Muscle of leg (tissue), 16 donors: ENCODE measurements around the gene BBLN. TPM values are rescaled to one million over a fixed set of nuclear protein-coding genes. Genes with fewer than 3 reads are reported as not detected.
"Not testable (repeated sequence)": the region's sequence is repeated elsewhere in the genome, so short reads cannot be mapped to it uniquely, and the experiment has no call there.

Experiments used
- DNase-seq: peaks from one replicate; pipeline ENCODE4 v3.0.0; 2013
- H3K27ac ChIP-seq: one replicate; pipeline ENCODE4 v1.5.1; 2013; ENCODE audit warnings: mild to moderate bottlenecking, low read length, control low read depth
- H3K27me3 ChIP-seq: one replicate; pipeline ENCODE4 v1.6.1; 2013; ENCODE audit warnings: low read length; ENCODE audit not compliant: control insufficient read depth, insufficient read depth
- H3K36me3 ChIP-seq: one replicate; pipeline ENCODE4 v1.6.1; 2013; ENCODE audit warnings: low read length; ENCODE audit not compliant: control insufficient read depth, insufficient read depth
- H3K4me1 ChIP-seq: one replicate; pipeline ENCODE4 v1.6.1; 2013; ENCODE audit warnings: low read length; ENCODE audit not compliant: control insufficient read depth, insufficient read depth
- H3K4me3 ChIP-seq: one replicate; pipeline ENCODE4 v1.5.1; 2013; ENCODE audit warnings: low read length, control low read depth
- H3K9me3 ChIP-seq: replicated peaks from 2 replicates; pipeline ENCODE4 v1.6.1; 2013; ENCODE audit warnings: low read depth, low read length; ENCODE audit not compliant: control insufficient read depth
- WGBS: methylation state at CpG from one replicate; pipeline ENCODE4 v1.1.5; 2013; ENCODE audit warnings: missing lambda C conversion rate; ENCODE audit not compliant: insufficient coverage; 5-methylcytosine and 5-hydroxymethylcytosine counted together
- long read RNA-seq, 11 donors: transcript quantifications; one replicate each; lab custom pipeline, GENCODE V29; 2026
- polyA plus RNA-seq, 8 donors: library from polyadenylated mRNA; unstranded; fragments of 120-200 nt; gene quantifications; one replicate each; pipeline versions ENCODE4 v1.2.1 to v1.2.3, GENCODE V29; 2013; ENCODE audit warnings: inconsistent platforms in 1 of 8, low replicate concordance in 1 of 8; ENCODE audit not compliant: insufficient read length in 8 of 8, insufficient read depth in 1 of 8
- total RNA-seq: library from RNA; stranded (reverse); fragments of 120-200 nt; gene quantifications from one replicate; pipeline ENCODE4 v1.2.4, GENCODE V29; 2013

The BBLN gene
- 41.1 TPM for total RNA-seq
- 10 to 100 TPM; 25.5 to 37.8 (median 29.3) TPM for polyA plus RNA-seq
- long read RNA-seq, donor 1, transcript C9orf16-201 (2 exons, 713 nt), result major isoform, 8 of 8 reads
- long read RNA-seq, donor 1, partial matches to known transcripts, result 0 of 8 reads
- long read RNA-seq, donor 1, other reads (novel, unspliced or antisense), result 0 of 8 reads
- long read RNA-seq, donor 2, partial matches to known transcripts, result 0 of 3 reads
- long read RNA-seq, donor 2, other reads (novel, unspliced or antisense), result 0 of 3 reads
- long read RNA-seq, donor 3, transcript C9orf16-201 (2 exons, 713 nt), result major isoform, 9 of 9 reads
- long read RNA-seq, donor 3, partial matches to known transcripts, result 0 of 9 reads
- long read RNA-seq, donor 3, other reads (novel, unspliced or antisense), result 0 of 9 reads
- long read RNA-seq, donor 4, transcript C9orf16-201 (2 exons, 713 nt), result major isoform, 23 of 30 reads
- long read RNA-seq, donor 4, partial matches to known transcripts, result 7 of 30 reads
- long read RNA-seq, donor 4, other reads (novel, unspliced or antisense), result 0 of 30 reads
- long read RNA-seq, donor 5, transcript C9orf16-201 (2 exons, 713 nt), result major isoform, 56 of 151 reads
- long read RNA-seq, donor 5, partial matches to known transcripts, result 81 of 151 reads
- long read RNA-seq, donor 5, other reads (novel, unspliced or antisense), result 14 of 151 reads
- long read RNA-seq, donor 6, transcript C9orf16-201 (2 exons, 713 nt), result major isoform, 28 of 28 reads
- long read RNA-seq, donor 6, partial matches to known transcripts, result 0 of 28 reads
- long read RNA-seq, donor 6, other reads (novel, unspliced or antisense), result 0 of 28 reads
- long read RNA-seq, donor 7, transcript C9orf16-201 (2 exons, 713 nt), result major isoform, 36 of 36 reads
- long read RNA-seq, donor 7, partial matches to known transcripts, result 0 of 36 reads
- long read RNA-seq, donor 7, other reads (novel, unspliced or antisense), result 0 of 36 reads
- long read RNA-seq, donor 8, transcript C9orf16-201 (2 exons, 713 nt), result major isoform, 17 of 18 reads
- long read RNA-seq, donor 8, partial matches to known transcripts, result 0 of 18 reads
- long read RNA-seq, donor 8, other reads (novel, unspliced or antisense), result 0 of 18 reads
- long read RNA-seq, donor 9, transcript C9orf16-201 (2 exons, 713 nt), result major isoform, 17 of 18 reads
- long read RNA-seq, donor 9, partial matches to known transcripts, result 0 of 18 reads
- long read RNA-seq, donor 9, other reads (novel, unspliced or antisense), result 0 of 18 reads
- long read RNA-seq, donor 10, transcript C9orf16-201 (2 exons, 713 nt), result major isoform, 32 of 32 reads
- long read RNA-seq, donor 10, partial matches to known transcripts, result 0 of 32 reads
- long read RNA-seq, donor 10, other reads (novel, unspliced or antisense), result 0 of 32 reads
- long read RNA-seq, donor 11, transcript C9orf16-201 (2 exons, 713 nt), result major isoform, 13 of 51 reads
- long read RNA-seq, donor 11, partial matches to known transcripts, result 38 of 51 reads
- long read RNA-seq, donor 11, other reads (novel, unspliced or antisense), result 0 of 51 reads

GRCh38 chr9:128159784-128160602 is at the start of gene BBLN:
TSS of gene BBLN (plus strand) at chr9:128160265. CDS start at chr9:128160408, 143 bp downstream.
- WGBS, result under 1% methylated on average over 65 of the region's 77 CpGs
- H3K27ac ChIP-seq, result peak within 1 kb of the TSS; percentile 88
- H3K4me1 ChIP-seq, result peaks cover 13% of the 10 kb centered on the region
- peaks cover 33% of the 10 kb centered on the region for H3K36me3 ChIP-seq
- H3K9me3 ChIP-seq, result no peaks in the 10 kb centered on the region
- peak within 1 kb of the TSS; percentile 83 for H3K4me3 ChIP-seq
- DNase-seq, result peak; percentile 97
- no peaks in the 10 kb centered on the region for H3K27me3 ChIP-seq

GRCh38 chr9:128111726-128112125 is 48.3 kb upstream of the BBLN start:
- H3K9me3 ChIP-seq, H3K4me3 ChIP-seq, DNase-seq, H3K27ac ChIP-seq, H3K27me3 ChIP-seq: not testable (repeated sequence)
- H3K4me1 ChIP-seq, result peaks cover 36% of the 10 kb centered on the region
- H3K36me3 ChIP-seq, result peaks cover 37% of the 10 kb centered on the region
- WGBS, result 88% methylated on average over 5 of the region's 12 CpGs

- Histone ChIP-seq H3K4me3 (no peak overlapping the region), H3K36me3 (peaks cover 19% of the 10 kb centered on the region), H3K27ac (no peak overlapping the region), H3K27me3 (no peaks in the 10 kb centered on the region), H3K4me1 (peaks cover 28% of the 10 kb centered on the region), H3K9me3 (no peaks in the 10 kb centered on the region)
- no peak for DNase-seq
- 80% methylated on average over 5 of the region's 12 CpGs for WGBS
Observed at GRCh38 chr9:128113526-128114325, 46.3 kb upstream of the BBLN start.

- Histone ChIP-seq H3K36me3 (peaks cover 18% of the 10 kb centered on the region), H3K27me3 (no peaks in the 10 kb centered on the region), H3K4me1 (peaks cover 30% of the 10 kb centered on the region), H3K27ac (no peak overlapping the region), H3K4me3 (no peak overlapping the region), H3K9me3 (no peaks in the 10 kb centered on the region)
- no peak for DNase-seq
- WGBS, result 81% methylated on average over 27 of the region's 29 CpGs
Observed at GRCh38 chr9:128114326-128115186, 45.5 kb upstream of the BBLN start.

GRCh38 chr9:128115187-128116103 is 44.6 kb upstream of the BBLN start:
- 89% methylated on average over 22 of the region's 26 CpGs for WGBS
- no peak for DNase-seq
- Histone ChIP-seq H3K27ac (no peak overlapping the region), H3K27me3 (no peaks in the 10 kb centered on the region), H3K36me3 (peaks cover 23% of the 10 kb centered on the region), H3K4me1 (peaks cover 27% of the 10 kb centered on the region), H3K9me3 (no peaks in the 10 kb centered on the region), H3K4me3 (no peak overlapping the region)

- Histone ChIP-seq H3K36me3 (peaks cover 32% of the 10 kb centered on the region), H3K27ac (no peak overlapping the region), H3K27me3 (no peaks in the 10 kb centered on the region), H3K4me1 (peaks cover 20% of the 10 kb centered on the region), H3K4me3 (no peak overlapping the region), H3K9me3 (no peaks in the 10 kb centered on the region)
- WGBS, result 89% methylated on average over 9 of the region's 16 CpGs
- no peak for DNase-seq
Observed at GRCh38 chr9:128116104-128117083, 43.7 kb upstream of the BBLN start.
